Muscle layer of colon (tissue), 2 donors: ENCODE measurements around the gene TPST1.
"Not testable (repeated sequence)": the region's sequence is repeated elsewhere in the genome, so short reads cannot be mapped to it uniquely, and the experiment has no call there.

ENCODE experiments used
- H3K27ac ChIP-seq: one replicate; pipeline ENCODE4 v1.7.0; 2013; ENCODE audit warnings: low read depth, mild to moderate bottlenecking, low read length, moderate library complexity
- H3K27me3 ChIP-seq, 2 donors: one replicate each; pipeline ENCODE4 v1.7.0; 2013; ENCODE audit warnings: low read length in 2 of 2, mild to moderate bottlenecking in 2 of 2; ENCODE audit not compliant: insufficient read depth in 2 of 2, control insufficient read depth in 1 of 2
- H3K36me3 ChIP-seq: one replicate; pipeline ENCODE4 v1.7.0; 2013; ENCODE audit warnings: mild to moderate bottlenecking, low read length; ENCODE audit not compliant: insufficient read depth
- H3K4me1 ChIP-seq: one replicate; pipeline ENCODE4 v1.7.0; 2013; ENCODE audit warnings: mild to moderate bottlenecking, low read length; ENCODE audit not compliant: insufficient read depth
- H3K4me3 ChIP-seq, 2 donors: one replicate each; pipeline ENCODE4 v1.7.0; 2013; ENCODE audit warnings: low read length in 2 of 2, low read depth in 1 of 2, mild to moderate bottlenecking in 1 of 2, moderate library complexity in 1 of 2
- H3K9ac ChIP-seq: one replicate; pipeline ENCODE4 v1.7.0; 2013; ENCODE audit warnings: low read length
- H3K9me3 ChIP-seq: one replicate; pipeline ENCODE4 v1.7.0; 2013; ENCODE audit warnings: mild to moderate bottlenecking, low read length
- donor health status: abdominal sarcoma.
- donor health status: Adenocarcinoma of cecum.

TPST1 gene

DNA sequence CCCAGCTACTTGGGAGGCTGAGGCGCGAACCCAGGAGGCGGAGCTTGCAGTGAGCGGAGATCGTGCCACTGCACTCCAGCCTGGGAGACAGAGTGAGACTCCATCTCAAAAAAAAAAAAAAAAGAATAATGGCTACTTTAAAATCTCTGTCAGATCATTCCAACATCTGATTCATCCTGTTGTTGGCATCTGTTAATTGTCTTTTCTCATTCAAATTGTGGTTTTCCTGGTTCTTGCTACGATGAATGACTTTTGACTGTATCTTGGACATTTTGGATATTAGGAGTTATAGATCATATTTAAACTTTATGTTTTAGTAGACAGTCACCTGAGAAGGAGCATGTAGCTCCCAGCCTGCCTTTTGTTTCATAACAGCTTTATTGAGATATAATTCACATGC, 8.5 kb downstream of the TPST1 start:
- H3K36me3 ChIP-seq: no peaks in the 10 kb centered on the region
- no peaks in the 10 kb centered on the region for H3K4me1 ChIP-seq
- H3K9ac ChIP-seq: no peak overlapping the region
- no peak overlapping the region for H3K4me3 ChIP-seq
- no peaks in the 10 kb centered on the region for H3K27me3 ChIP-seq
- no peaks in the 10 kb centered on the region for H3K9me3 ChIP-seq
- no peak overlapping the region for H3K27ac ChIP-seq

GRCh38 chr7:66216687-66217086, 11.6 kb downstream of the TPST1 start:
- Histone ChIP-seq H3K9ac (no peak overlapping the region), H3K36me3 (no peaks in the 10 kb centered on the region), H3K4me1 (no peaks in the 10 kb centered on the region), H3K9me3 (no peaks in the 10 kb centered on the region), H3K27ac (no peak overlapping the region), H3K27me3 (no peaks in the 10 kb centered on the region), H3K4me3 (no peak overlapping the region)

DNA sequence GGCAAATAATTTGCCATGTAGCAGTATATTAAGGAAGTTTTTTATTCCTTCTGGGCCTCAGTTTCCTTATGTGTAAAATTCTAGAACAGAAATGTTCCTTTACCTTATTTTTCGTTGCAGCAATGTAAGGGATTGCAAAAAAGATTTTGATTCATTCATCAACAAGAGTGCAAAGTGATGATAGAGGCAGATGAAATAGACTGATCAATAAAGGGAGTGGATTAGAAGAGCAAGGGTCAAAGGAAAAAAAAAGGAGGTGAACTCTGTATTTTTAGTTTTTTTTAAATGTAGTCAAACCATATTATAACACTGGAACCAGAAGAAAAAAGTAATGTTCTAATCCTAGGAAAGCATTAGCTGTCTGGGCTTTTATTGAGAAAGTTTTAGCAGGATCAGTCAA, 14.7 kb downstream of the TPST1 start:
- no peaks in the 10 kb centered on the region for H3K9me3 ChIP-seq
- H3K4me1 ChIP-seq: no peaks in the 10 kb centered on the region
- H3K27ac ChIP-seq: no peak overlapping the region
- H3K4me3 ChIP-seq: no peak overlapping the region
- H3K36me3 ChIP-seq: no peaks in the 10 kb centered on the region
- H3K9ac ChIP-seq: no peak overlapping the region
- H3K27me3 ChIP-seq: no peaks in the 10 kb centered on the region

DNA sequence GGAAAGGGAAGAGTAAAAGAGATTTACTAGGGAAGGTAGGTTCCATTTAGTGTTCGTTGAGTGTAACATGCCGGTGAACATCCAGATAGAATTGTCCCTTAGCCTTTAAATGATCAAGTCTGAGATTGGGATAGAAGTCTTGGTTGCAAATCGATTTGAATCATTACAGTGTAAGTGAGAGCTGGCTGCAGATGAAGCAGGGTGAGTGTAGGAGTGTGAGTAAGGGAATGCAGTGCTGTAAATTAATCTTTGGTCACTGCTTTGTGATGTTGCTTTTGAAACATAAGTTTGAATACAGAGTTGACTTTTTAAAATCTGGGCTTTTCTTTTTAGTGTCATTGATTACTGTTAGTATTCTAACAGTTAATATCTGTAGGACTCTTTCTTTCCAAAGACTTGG, 16.3 kb downstream of the TPST1 start:
- H3K4me3 ChIP-seq: no peak overlapping the region

DNA sequence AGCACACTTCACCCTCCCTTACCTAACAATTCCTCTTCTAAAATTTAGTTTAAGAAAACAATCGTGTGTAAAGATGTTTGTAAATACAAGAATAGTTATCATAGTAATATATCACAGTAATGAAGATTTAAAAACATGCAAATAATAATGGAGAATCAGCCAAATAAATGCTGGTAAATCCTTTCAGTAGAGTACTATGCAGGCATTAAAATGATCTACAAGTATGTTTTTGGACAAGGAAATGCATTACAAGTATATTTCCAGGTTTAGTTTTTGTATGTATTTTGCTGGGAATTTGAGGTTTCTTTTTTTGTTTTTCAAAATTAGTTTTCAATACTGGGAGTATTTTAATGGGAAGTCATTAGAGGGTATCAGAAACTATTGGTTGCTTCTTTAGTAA, 22.7 kb downstream of the TPST1 start:
- H3K9ac ChIP-seq: no peak overlapping the region
- no peaks in the 10 kb centered on the region for H3K9me3 ChIP-seq
- H3K4me3 ChIP-seq: no peak overlapping the region
- no peaks in the 10 kb centered on the region for H3K27me3 ChIP-seq
- H3K36me3 ChIP-seq: no peaks in the 10 kb centered on the region
- H3K4me1 ChIP-seq: no peaks in the 10 kb centered on the region
- no peak overlapping the region for H3K27ac ChIP-seq

More for the DNA sequence above, 16.3 kb downstream of the TPST1 start:
- no peak overlapping the region for H3K9ac ChIP-seq
- H3K36me3 ChIP-seq: no peaks in the 10 kb centered on the region
- H3K4me1 ChIP-seq: no peaks in the 10 kb centered on the region
- no peak overlapping the region for H3K27ac ChIP-seq
- H3K9me3 ChIP-seq: no peaks in the 10 kb centered on the region
- H3K27me3 ChIP-seq: no peaks in the 10 kb centered on the region

DNA sequence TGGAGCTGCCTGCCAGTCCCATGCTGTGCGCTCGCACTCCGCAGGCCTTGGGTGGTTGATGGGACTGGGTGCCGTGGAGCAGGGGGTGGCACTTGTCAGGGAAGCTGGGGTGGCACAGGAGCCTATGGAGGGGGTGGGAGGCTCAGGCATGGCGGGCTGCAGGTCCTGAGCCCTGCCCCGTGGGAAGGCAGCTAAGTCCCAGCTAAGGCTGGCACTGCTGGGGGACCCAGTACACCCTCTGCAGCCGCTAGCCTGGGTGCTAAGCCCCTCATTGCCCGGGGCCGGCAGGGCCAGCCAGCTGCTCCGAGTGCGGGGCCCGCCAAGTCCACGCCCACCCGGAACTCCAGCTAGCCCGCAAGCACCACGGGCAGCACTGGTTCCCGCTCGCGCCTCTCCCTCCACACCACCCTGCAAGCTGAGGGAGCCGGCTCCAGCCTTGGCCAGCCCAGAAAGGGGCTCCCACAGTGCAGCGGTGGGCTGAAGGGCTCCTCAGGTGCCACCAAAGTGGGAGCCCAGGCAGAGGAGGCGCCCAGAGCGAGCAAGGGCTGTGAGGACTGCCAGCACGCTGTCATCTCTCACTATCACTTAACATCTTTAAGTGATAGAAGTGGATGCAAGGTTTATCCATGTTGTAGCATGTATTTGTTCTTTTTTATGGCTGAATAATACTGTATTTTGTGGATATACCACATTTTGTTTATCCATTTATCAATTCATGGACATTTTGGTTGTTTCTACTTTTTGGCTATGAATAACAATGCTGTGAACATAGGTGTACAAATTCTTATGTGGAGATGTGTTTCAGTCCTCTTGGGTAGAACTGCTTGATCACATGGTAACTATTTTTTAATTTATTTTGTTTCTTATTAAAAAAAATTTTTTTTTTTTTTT, 26.4 kb downstream of the TPST1 start:
- H3K9me3 ChIP-seq, H3K27ac ChIP-seq, H3K36me3 ChIP-seq, H3K4me1 ChIP-seq, H3K27me3 ChIP-seq, H3K4me3 ChIP-seq, H3K9ac ChIP-seq: not testable (repeated sequence)

- H3K27ac ChIP-seq: no peak overlapping the region
- H3K27me3 ChIP-seq: no peaks in the 10 kb centered on the region
- H3K9ac ChIP-seq: no peak overlapping the region
- H3K36me3 ChIP-seq: no peaks in the 10 kb centered on the region
- H3K4me3 ChIP-seq: no peak overlapping the region
- no peaks in the 10 kb centered on the region for H3K9me3 ChIP-seq
- peaks cover 13% of the 10 kb centered on the region for H3K4me1 ChIP-seq
Measured at GRCh38 chr7:66233638-66234037, 28.5 kb downstream of the TPST1 start.

DNA sequence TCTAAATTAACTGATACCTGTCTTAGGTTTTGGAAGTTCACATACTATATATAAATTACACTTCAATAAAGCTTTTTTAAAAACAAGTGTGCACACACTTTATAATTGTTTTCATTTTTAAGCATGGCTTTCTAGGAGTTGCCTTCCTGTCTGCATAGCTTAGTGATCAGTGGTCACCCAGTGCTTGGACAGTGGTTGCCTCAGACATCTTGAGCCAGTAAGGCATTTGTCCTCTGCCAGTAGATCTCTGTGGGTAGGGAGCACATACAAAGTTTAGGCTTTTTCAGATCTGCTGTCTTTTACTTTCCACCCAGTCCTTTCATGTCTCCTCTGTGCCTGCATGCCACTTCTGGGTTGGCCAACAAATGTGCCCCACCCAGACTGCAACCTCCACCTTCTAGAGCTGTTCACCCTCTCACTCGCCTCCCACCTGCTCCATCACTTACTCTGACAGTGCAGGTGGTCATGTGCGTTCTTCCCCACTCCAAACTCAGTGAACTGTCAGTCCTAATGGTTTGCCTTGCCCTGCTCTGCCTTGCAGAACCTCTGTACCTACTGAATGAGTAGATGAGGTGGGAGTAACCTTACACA, 31.7 kb downstream of the TPST1 start:
- Histone ChIP-seq H3K27ac (no peak overlapping the region), H3K4me3 (no peak overlapping the region), H3K9me3 (no peaks in the 10 kb centered on the region), H3K4me1 (peaks cover 18% of the 10 kb centered on the region), H3K36me3 (no peaks in the 10 kb centered on the region), H3K9ac (no peak overlapping the region), H3K27me3 (no peaks in the 10 kb centered on the region)

GRCh38 chr7:66237906-66238772, 33.0 kb downstream of the TPST1 start:
- no peaks in the 10 kb centered on the region for H3K27me3 ChIP-seq
- H3K9ac ChIP-seq: no peak overlapping the region
- no peaks in the 10 kb centered on the region for H3K36me3 ChIP-seq
- peaks cover 18% of the 10 kb centered on the region for H3K4me1 ChIP-seq
- no peak overlapping the region for H3K4me3 ChIP-seq
- H3K9me3 ChIP-seq: no peaks in the 10 kb centered on the region
- H3K27ac ChIP-seq: no peak overlapping the region

- no peak overlapping the region for H3K9ac ChIP-seq
- H3K4me1 ChIP-seq: peaks cover 18% of the 10 kb centered on the region
- H3K4me3 ChIP-seq: no peak overlapping the region
- no peaks in the 10 kb centered on the region for H3K9me3 ChIP-seq
- H3K27ac ChIP-seq: no peak overlapping the region
- H3K36me3 ChIP-seq: no peaks in the 10 kb centered on the region
- H3K27me3 ChIP-seq: no peaks in the 10 kb centered on the region
Measured at GRCh38 chr7:66238773-66239466, 33.8 kb downstream of the TPST1 start.

DNA sequence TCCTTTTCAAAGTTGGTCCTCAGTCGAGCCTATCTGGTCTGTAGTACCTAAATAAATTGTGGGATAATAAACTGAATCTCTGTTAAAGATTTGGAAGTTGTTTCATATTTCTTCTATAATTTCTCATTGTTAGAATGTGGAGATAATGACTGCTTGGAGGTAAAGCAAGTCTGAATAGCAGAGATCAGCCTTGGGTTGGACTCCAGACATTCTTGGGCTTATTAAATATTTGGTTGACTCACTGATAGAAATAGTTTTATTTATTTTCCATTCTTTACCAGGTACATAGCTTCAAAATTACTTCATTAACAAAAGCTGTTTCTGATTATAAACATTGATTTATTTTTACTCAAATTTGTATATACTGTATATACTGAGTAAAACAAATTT, 34.3 kb downstream of the TPST1 start:
- Histone ChIP-seq H3K9me3 (no peaks in the 10 kb centered on the region), H3K4me3 (no peak overlapping the region), H3K27ac (no peak overlapping the region), H3K4me1 (peaks cover 18% of the 10 kb centered on the region), H3K27me3 (no peaks in the 10 kb centered on the region), H3K9ac (no peak overlapping the region), H3K36me3 (no peaks in the 10 kb centered on the region)
